ENCODE measurements around the gene GALC.
"Not testable (repeated sequence)": the region's sequence is repeated elsewhere in the genome, so short reads cannot be mapped to it uniquely, and the experiment has no call there.

Gene GALC

GRCh38 chr14:88026890-88027289 is 33.9 kb upstream of the GALC start:
- Histone ChIP-seq H4K20me1 (no peaks in the 10 kb centered on the region), H3K4me3 (no peak overlapping the region), H3K4me1 (peaks cover 34% of the 10 kb centered on the region), H3K9me3 (no peaks in the 10 kb centered on the region), H3K27ac (peak overlapping the region; percentile 57), H3K9ac (0 out of 2 replicates have a peak overlapping the region, but pooled peaks have one; percentile 17), H3K27me3 (no peaks in the 10 kb centered on the region), H3K4me2 (peak overlapping the region; percentile 65), H3K36me3 (no peaks in the 10 kb centered on the region)
- TF ChIP-seq Cebpa-rat (IDR thresholded peaks at IDR 0.05) = no peak

GRCh38 chr14:88025313-88025712 is 32.3 kb upstream of the GALC start:
- Histone ChIP-seq H3K4me1 (peaks cover 34% of the 10 kb centered on the region), H3K27ac (no peak overlapping the region), H3K4me2 (no peak overlapping the region), H3K9ac (no peak overlapping the region), H3K4me3 (no peak overlapping the region), H3K36me3 (no peaks in the 10 kb centered on the region), H4K20me1 (no peaks in the 10 kb centered on the region), H3K9me3 (no peaks in the 10 kb centered on the region), H3K27me3 (no peaks in the 10 kb centered on the region)
- no peak for TF ChIP-seq Cebpa-rat (IDR thresholded peaks at IDR 0.05)

DNA sequence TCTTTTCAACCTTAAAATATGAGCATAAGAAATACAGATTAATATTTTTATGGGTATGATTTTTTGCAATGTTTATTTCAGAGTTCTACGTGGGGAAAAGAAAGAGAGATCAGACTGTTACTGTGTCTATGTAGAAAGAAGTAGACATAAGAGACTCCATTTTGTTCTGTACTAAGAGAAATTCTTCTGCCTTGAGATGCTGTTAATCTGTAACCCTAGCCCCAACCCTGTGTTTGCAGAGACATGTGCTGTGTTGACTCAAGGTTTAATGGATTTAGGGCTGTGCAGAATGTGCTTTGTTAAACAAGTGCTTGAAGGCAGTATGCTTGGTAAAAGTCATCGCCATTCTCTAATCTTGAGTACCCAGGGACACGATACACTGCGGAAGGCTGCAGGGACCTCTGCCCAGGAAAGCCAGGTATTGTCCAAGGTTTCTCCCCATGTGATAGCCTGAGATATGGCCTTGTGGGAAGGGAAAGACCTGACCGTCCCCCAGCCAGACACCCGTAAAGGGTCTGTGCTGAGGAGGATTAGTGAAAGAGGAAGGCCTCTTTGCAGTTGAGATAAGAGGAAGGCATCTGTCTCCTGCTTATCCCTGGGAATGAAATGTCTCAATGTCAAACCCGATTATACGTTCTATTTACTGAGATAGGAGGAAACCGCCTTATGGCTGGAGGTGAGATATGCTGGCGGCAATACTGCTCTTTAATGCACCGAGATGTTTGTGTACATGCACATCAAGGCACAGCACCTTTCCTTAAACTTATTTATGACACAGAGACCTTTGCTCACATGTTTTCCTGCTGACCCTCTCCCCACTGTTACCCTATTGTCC is 31.5 kb upstream of the GALC start:
- not testable (repeated sequence) for H3K9me3 ChIP-seq, H4K20me1 ChIP-seq, H3K27ac ChIP-seq, H3K9ac ChIP-seq, H3K27me3 ChIP-seq, H3K4me3 ChIP-seq, H3K36me3 ChIP-seq
- Histone ChIP-seq H3K4me1 (peaks cover 34% of the 10 kb centered on the region), H3K4me2 (peak overlapping the region; percentile 74; the same call in 1 of the 2 replicates)

DNA sequence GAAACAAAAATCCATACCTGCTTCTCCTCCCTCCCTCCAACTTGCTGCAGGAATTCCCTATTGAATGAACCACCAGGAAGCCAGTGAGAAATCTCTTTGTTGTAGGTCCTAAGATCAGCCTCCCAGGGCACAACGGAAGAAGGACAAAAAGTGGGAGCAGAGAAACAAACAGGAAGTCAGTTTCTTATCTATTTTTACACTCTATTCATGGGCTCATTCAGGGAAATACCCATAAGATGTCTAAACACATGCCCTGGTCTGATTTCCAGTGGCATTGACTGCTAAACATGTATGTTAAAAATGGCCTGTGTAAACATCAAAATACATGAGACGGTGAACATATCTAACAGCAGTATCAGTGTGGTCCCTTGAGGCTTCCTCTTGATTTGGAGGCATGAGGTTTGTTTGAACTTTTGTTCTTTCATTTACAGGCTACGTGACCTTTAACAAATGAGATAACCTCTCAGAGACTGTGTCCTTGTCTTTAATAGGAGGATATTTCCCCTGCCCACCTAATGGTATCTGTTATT is 30.7 kb upstream of the GALC start:
- H3K9ac ChIP-seq = 0 out of 2 replicates have a peak overlapping the region, but pooled peaks have one; percentile 53
- H3K4me3 ChIP-seq = peak overlapping the region; percentile 22
- peak overlapping the region; percentile 52 for H3K27ac ChIP-seq
- no peak for TF ChIP-seq Cebpa-rat (IDR thresholded peaks at IDR 0.05)
- no peaks in the 10 kb centered on the region for H3K27me3 ChIP-seq
- no peaks in the 10 kb centered on the region for H3K9me3 ChIP-seq
- H4K20me1 ChIP-seq = no peaks in the 10 kb centered on the region
- no peaks in the 10 kb centered on the region for H3K36me3 ChIP-seq
- H3K4me2 ChIP-seq = peak overlapping the region; percentile 74
- H3K4me1 ChIP-seq = peaks cover 34% of the 10 kb centered on the region

- TF ChIP-seq Cebpa-rat (IDR thresholded peaks at IDR 0.05) = no peak
- Histone ChIP-seq H3K4me1 (peaks cover 8% of the 10 kb centered on the region; the same call in 1 of the 2 replicates), H3K4me3 (no peak overlapping the region), H4K20me1 (no peaks in the 10 kb centered on the region), H3K36me3 (no peaks in the 10 kb centered on the region; the same call in 1 of the 2 replicates), H3K4me2 (no peak overlapping the region), H3K27me3 (no peaks in the 10 kb centered on the region), H3K27ac (no peak overlapping the region), H3K9me3 (no peaks in the 10 kb centered on the region), H3K9ac (no peak overlapping the region)
Measured at GRCh38 chr14:88017535-88017934, 24.6 kb upstream of the GALC start.

- no peak overlapping the region for H3K4me3 ChIP-seq
- H3K9ac ChIP-seq = no peak overlapping the region
- H3K27ac ChIP-seq = no peak overlapping the region
- H3K27me3 ChIP-seq = no peaks in the 10 kb centered on the region
- TF ChIP-seq Cebpa-rat (IDR thresholded peaks at IDR 0.05) = no peak
- peaks cover 8% of the 10 kb centered on the region; the same call in 1 of the 2 replicates for H3K4me1 ChIP-seq
- no peaks in the 10 kb centered on the region; the same call in 1 of the 2 replicates for H3K36me3 ChIP-seq
- H4K20me1 ChIP-seq = no peaks in the 10 kb centered on the region
- no peak overlapping the region for H3K4me2 ChIP-seq
- H3K9me3 ChIP-seq = no peaks in the 10 kb centered on the region
Measured at GRCh38 chr14:88016768-88017167, 23.8 kb upstream of the GALC start.

- TF ChIP-seq Cebpa-rat (IDR thresholded peaks at IDR 0.05) = no peak
- no peak overlapping the region for H3K4me2 ChIP-seq
Measured at GRCh38 chr14:88013750-88014349, 20.9 kb upstream of the GALC start.

GRCh38 chr14:88012495-88012894 is 19.5 kb upstream of the GALC start:
- no peak overlapping the region for H3K4me3 ChIP-seq
- peaks cover 24% of the 10 kb centered on the region; the same call in 1 of the 2 replicates for H3K4me1 ChIP-seq
- no peak overlapping the region for H3K4me2 ChIP-seq
- peaks cover 8% of the 10 kb centered on the region; the same call in 1 of the 2 replicates for H3K36me3 ChIP-seq
- no peak overlapping the region for H3K9ac ChIP-seq
- TF ChIP-seq Cebpa-rat (IDR thresholded peaks at IDR 0.05) = no peak
- no peaks in the 10 kb centered on the region for H3K27me3 ChIP-seq
- no peaks in the 10 kb centered on the region for H3K9me3 ChIP-seq
- H4K20me1 ChIP-seq = no peaks in the 10 kb centered on the region
- no peak overlapping the region for H3K27ac ChIP-seq

More at GRCh38 chr14:88013750-88014349, 20.9 kb upstream of the GALC start:
- H3K9ac ChIP-seq = no peak overlapping the region
- no peak overlapping the region for H3K27ac ChIP-seq
- H3K4me3 ChIP-seq = no peak overlapping the region
- H3K4me1 ChIP-seq = peaks cover 11% of the 10 kb centered on the region; the same call in 1 of the 2 replicates
- H3K9me3 ChIP-seq = no peaks in the 10 kb centered on the region
- H4K20me1 ChIP-seq = no peaks in the 10 kb centered on the region
- H3K36me3 ChIP-seq = peaks cover 8% of the 10 kb centered on the region; the same call in 1 of the 2 replicates
- H3K27me3 ChIP-seq = no peaks in the 10 kb centered on the region

DNA sequence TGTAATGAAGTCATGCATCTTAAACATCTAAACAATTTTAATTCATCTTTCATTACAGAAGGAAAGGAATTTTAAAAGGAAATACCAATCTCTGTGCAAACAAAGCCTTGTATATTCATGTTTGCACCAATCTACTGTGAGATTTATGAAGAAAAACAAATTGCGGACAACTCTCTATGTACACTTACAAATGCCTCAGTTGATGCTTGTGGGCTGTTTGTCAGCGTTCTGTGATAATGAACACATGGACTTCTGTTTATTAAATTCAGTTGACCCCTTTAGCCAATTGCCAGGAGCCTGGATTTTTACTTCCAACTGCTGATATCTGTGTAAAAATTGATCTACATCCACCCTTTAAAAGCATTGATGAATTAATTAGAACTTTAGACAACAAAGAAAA is 17.3 kb upstream of the GALC start:
- H3K27ac ChIP-seq = no peak overlapping the region
- H4K20me1 ChIP-seq = no peaks in the 10 kb centered on the region
- peaks cover 44% of the 10 kb centered on the region for H3K4me1 ChIP-seq
- TF ChIP-seq Cebpa-rat (IDR thresholded peaks at IDR 0.05) = no peak
- 0 out of 2 replicates have a peak, but pooled peaks cover 8% of the 10 kb centered on the region for H3K36me3 ChIP-seq
- H3K9ac ChIP-seq = no peak overlapping the region
- H3K4me3 ChIP-seq = no peak overlapping the region
- no peaks in the 10 kb centered on the region for H3K9me3 ChIP-seq
- no peaks in the 10 kb centered on the region for H3K27me3 ChIP-seq
- no peak overlapping the region for H3K4me2 ChIP-seq

DNA sequence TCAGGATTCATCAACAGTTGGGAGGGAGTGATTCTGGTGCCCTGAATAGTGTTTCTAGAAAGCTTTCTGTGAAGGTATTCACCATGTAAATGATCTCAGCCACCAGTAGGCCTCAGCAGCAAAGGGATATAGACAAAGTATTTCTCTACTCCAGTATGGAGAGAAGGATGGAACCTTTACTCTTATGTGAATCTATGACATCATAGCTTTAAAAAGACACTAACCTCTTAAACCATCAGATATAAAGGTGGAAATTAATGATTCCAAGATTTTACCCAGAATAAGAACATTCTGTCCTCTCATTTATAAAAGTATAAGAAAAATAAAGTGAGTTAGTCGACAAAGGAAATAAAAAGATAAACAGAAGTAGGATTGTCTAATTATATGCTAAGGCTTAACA is 16.5 kb upstream of the GALC start:
- H3K9ac ChIP-seq = no peak overlapping the region
- peaks cover 51% of the 10 kb centered on the region for H3K4me1 ChIP-seq
- no peak overlapping the region for H3K4me2 ChIP-seq
- H3K27me3 ChIP-seq = no peaks in the 10 kb centered on the region
- H4K20me1 ChIP-seq = no peaks in the 10 kb centered on the region
- no peak overlapping the region for H3K4me3 ChIP-seq
- H3K9me3 ChIP-seq = no peaks in the 10 kb centered on the region
- H3K36me3 ChIP-seq = 0 out of 2 replicates have a peak, but pooled peaks cover 8% of the 10 kb centered on the region
- TF ChIP-seq Cebpa-rat (IDR thresholded peaks at IDR 0.05) = no peak
- no peak overlapping the region for H3K27ac ChIP-seq
